K562 (cell line): Measurements from ENCODE around the gene DHDH. TPM values are rescaled to one million over a fixed set of nuclear protein-coding genes. Genes with fewer than 3 reads are reported as not detected.

Source experiments
- MEIS2 ChIP-seq: fragments of 450-650 bp; IDR thresholded peaks from 2 replicates; pipeline ENCODE4 v1.6.1; 2014; ENCODE audit warnings: mild to moderate bottlenecking; ENCODE audit not compliant: partially characterized antibody
- POLR2B ChIP-seq: fragments of 450-650 bp; IDR thresholded peaks from 2 replicates; pipeline ENCODE4 v1.6.1; 2018; ENCODE audit warnings: low read depth; ENCODE audit not compliant: partially characterized antibody
- RNF219 ChIP-seq: fragments of 250-450 bp; sonication (Bioruptor Pico); IDR thresholded peaks from 2 replicates; pipeline ENCODE4 v1.5.0; 2022; ENCODE audit warnings: mild to moderate bottlenecking
- SPI1 ChIP-seq: IDR thresholded peaks from 2 replicates; pipeline ENCODE4 v1.6.1; 2011; ENCODE audit warnings: low read depth, low read length, control low read depth, borderline replicate concordance
- ZBTB17 ChIP-seq: fragments of 450-650 bp; formaldehyde crosslinking; IDR thresholded peaks from 2 replicates; pipeline ENCODE4 v1.4.0; 2020; ENCODE audit warnings: mild to moderate bottlenecking
- ZNF318 ChIP-seq, 2 experiments: fragments of 450-650 bp; IDR thresholded peaks; 2 replicates each; pipeline ENCODE4 v1.6.1; 2016; ENCODE audit warnings: mild to moderate bottlenecking in 2 of 2, borderline replicate concordance in 1 of 2, low read depth in 1 of 2, moderate library complexity in 1 of 2
- ZNF551 ChIP-seq: fragments of 250-450 bp; sonication (Bioruptor Pico); IDR thresholded peaks from 2 replicates; pipeline ENCODE4 v1.5.0; 2021; ENCODE audit warnings: mild to moderate bottlenecking, moderate library complexity
- polyA plus RNA-seq, 8 experiments: library from polyadenylated mRNA; depleted of rRNA in 4 of 8; stranded (reverse) in 5 of 8; unstranded in 3 of 8; fragments of >200 nt; fragmentation: Nextera tagmentation in 2 of 8; fragmentation: Illumina TruSeq in 1 of 8; extraction: Ambion mirVana in 2 of 8; extraction: Trizol in 1 of 8; gene quantifications; 2 replicates each; pipeline versions ENCODE4 v1.2.1 to v1.2.3, GENCODE V29; 2011 to 2014; ENCODE audit warnings: inconsistent platforms in 1 of 8, missing spikeins in 1 of 8
- total RNA-seq, 7 experiments: library from RNA; depleted of rRNA in 6 of 7; stranded (reverse); fragments of >200 nt in 6 of 7; fragmentation: Illumina TruSeq in 2 of 7; extraction: Trizol in 2 of 7; gene quantifications; 2 replicates each; pipeline versions ENCODE4 v1.2.1 to v1.2.3, GENCODE V29; 2011 to 2021; ENCODE audit warnings: low replicate concordance in 1 of 7

The DHDH gene
- total and polyA plus RNA-seq, 9 of the 15 experiments (the other 6 are each of a cell fraction or from before 2014, with no cell fraction given): 0.37 to 1.9 (median 0.87) TPM

- 0 out of 2 replicates have a peak, but pooled peaks have one; percentile 62 for TF ChIP-seq ZBTB17 (CRISPR knock-in tag)
- no peak for TF ChIP-seq RNF219 (CRISPR knock-in tag)
- TF ChIP-seq POLR2B: peak; percentile 78
- TF ChIP-seq ZNF551: no peak; the same call in none of the 2 replicates
- TF ChIP-seq MEIS2: no peak
- TF ChIP-seq ZNF318 (IDR thresholded peaks at IDR 0.05; ENCODE audit: borderline replicate concordance in 1 of 2, low read depth in 1 of 2): 0 out of 4 replicates have a peak, but pooled peaks of 1 of the 2 experiments have one; percentile 21
- peak; percentile 56; the same call in 1 of the 2 replicates for TF ChIP-seq SPI1
These were observed 34.1 kb downstream of the DHDH start (continued) for GRCh38 chr19:48967346-48968178.
